Prostate gland (tissue), 2 donors: ENCODE results near the gene CASP8.

Experiments used
- POLR2A ChIP-seq: fragments of 450-650 bp; IDR thresholded peaks from one replicate; pipeline ENCODE4 v1.6.1; 2016; ENCODE audit warnings: antibody characterized with exemption, mild to moderate bottlenecking
- POLR2AphosphoS5 ChIP-seq: sonication (generic); formaldehyde crosslinking; IDR thresholded peaks from one replicate; pipeline ENCODE4 v1.6.1; 2017; ENCODE audit warnings: antibody characterized with exemption
- TF ChIP-seq, protein P1 (sequence below), 4 experiments: fragments of 200-600 bp in 2 of 4; fragments of 450-650 bp in 2 of 4; sonication (generic) in 2 of 4; IDR thresholded peaks; 1 replicate in 3 of 4; 2 replicates in 1 of 4; pipeline ENCODE4 v1.5.1; 2016 to 2019; ENCODE audit warnings: antibody characterized with exemption in 4 of 4, mild to moderate bottlenecking in 2 of 4, moderate library complexity in 2 of 4

DNA sequence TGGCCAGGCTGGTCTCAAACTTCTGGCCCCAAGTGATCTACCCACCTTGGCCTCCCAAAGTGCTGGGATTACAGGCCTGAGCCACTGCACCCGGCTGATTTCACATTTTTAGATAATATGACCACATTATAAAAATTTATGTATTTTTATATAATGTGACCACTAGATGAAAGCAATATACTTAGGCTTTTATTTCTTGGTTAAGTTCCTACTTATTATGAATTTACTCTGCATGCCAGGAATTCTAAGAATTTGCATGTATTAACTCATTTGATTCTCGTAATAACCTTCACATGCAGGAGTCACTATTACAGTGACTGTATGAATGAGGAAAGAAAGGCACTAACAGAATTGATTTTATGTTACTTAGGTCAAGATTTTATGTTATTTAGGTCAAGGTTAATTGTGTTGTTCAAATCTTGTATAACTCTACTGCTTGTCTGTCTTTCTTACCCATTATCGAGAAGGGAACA is 25.6 kb upstream of the CASP8 start:
- TF ChIP-seq, protein P1, sequence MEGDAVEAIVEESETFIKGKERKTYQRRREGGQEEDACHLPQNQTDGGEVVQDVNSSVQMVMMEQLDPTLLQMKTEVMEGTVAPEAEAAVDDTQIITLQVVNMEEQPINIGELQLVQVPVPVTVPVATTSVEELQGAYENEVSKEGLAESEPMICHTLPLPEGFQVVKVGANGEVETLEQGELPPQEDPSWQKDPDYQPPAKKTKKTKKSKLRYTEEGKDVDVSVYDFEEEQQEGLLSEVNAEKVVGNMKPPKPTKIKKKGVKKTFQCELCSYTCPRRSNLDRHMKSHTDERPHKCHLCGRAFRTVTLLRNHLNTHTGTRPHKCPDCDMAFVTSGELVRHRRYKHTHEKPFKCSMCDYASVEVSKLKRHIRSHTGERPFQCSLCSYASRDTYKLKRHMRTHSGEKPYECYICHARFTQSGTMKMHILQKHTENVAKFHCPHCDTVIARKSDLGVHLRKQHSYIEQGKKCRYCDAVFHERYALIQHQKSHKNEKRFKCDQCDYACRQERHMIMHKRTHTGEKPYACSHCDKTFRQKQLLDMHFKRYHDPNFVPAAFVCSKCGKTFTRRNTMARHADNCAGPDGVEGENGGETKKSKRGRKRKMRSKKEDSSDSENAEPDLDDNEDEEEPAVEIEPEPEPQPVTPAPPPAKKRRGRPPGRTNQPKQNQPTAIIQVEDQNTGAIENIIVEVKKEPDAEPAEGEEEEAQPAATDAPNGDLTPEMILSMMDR (IDR thresholded peaks at IDR 0.05) = no peak
- TF ChIP-seq POLR2A = no peak
- no peak for TF ChIP-seq POLR2AphosphoS5
